Amniotic epithelial cell (primary cell): Measurements from ENCODE around the gene SGPL1.

Experiments
- DNase-seq: peaks from one replicate; pipeline ENCODE4 v3.0.0-alpha.2; 2010; ENCODE audit warnings: low read depth

The SGPL1 gene

DNA sequence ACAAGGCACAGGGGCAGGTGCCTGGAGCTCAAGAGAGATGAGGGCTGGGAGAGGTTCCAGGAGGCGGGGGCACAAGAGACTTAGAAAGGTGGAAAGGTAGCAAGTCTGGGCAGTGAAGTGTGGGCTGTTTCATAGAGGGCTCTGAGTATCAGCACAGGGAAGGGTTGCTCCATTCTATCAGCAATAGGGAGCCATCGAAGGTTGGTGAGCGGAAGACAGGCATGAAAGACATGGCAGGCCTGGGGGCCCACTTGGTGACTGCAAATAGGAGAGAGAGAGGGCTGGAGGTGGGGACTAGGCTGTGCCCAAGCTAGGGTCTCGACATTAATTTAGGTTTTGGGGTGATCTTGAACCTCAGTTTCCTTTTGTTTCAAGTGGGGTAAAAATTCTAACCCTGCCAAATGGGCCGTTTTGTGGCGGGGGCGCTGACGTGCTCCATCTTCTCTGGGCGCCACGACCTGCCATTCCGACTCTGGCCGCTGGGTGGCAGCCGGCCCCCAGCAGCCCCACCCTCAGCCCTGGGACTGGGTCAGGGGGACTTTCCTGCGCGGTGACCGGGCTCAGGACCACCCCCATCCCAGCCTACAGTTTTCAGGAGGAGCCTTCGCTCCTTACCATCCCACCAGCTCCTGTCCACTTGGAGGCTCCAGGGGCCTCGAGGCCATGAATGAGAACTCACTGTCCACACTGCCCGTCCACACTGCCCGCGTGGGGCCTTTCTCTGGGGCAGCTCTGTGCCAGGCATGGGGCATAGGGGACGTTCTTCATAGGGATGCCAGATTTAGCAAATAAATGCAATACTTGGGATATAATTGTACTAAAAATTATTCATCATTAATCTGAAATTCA, 109.9 kb downstream of the SGPL1 start:
- DNase-seq, result no peak

GRCh38 chr10:70926226-70927000, 110.7 kb downstream of the SGPL1 start:
- DNase-seq, result no peak

DNA sequence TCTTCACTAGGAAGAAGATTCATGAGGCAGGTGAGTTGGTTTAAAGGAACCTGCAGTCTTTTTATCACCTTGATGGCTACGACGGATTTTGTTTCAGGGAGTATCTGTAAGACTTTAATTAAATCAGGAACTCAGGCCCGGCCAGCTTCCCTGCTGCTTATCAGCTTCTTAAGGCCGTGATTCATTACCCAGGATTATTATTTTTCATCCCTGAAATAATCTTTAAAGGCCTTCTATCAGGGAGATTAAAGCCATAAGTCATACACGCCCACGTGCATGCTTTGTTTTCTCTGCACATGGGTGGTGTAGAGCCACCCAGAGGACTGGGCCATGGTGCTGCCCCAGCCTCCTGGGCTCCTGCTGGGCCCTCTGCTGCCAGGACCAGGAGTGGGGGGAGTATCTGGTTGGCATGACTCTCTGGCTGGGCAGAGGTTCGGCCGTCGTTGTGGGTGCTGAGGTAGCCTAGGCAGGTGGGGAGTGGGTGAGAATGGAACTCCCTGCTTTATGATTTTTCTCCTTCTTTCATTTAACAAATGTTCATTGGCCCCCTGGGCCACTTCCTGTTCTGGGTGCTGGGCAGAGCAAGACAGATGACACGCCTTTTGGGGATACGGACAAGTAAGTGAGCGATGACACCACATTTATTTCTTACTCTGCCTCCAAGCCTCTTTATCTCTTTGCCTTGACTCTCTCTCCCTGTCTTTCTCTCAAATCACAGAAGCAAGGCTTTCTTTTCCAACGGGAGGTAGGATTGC, 111.6 kb downstream of the SGPL1 start:
- peak; percentile 89 for DNase-seq

DNA sequence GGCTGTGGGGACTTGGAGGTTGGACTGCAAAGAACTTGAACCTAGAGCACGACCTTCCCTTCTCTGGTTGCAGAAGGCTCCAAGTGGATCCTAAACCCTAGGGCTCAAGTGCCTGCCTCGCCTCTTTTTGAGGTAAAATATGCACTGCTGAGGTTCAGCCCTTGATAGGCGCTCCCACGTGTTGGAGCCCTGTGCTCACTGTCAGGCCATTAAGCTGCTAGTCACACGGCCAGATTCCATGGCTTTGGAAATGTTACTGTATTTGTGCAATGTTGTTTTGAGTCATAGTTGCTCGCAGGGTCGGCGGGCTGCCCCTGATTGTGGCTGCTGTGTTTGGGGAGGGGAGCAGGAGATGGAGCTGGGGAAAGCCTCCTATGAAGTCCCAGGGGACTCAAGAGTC, 112.4 kb downstream of the SGPL1 start:
- DNase-seq, result peak; percentile 31

DNA sequence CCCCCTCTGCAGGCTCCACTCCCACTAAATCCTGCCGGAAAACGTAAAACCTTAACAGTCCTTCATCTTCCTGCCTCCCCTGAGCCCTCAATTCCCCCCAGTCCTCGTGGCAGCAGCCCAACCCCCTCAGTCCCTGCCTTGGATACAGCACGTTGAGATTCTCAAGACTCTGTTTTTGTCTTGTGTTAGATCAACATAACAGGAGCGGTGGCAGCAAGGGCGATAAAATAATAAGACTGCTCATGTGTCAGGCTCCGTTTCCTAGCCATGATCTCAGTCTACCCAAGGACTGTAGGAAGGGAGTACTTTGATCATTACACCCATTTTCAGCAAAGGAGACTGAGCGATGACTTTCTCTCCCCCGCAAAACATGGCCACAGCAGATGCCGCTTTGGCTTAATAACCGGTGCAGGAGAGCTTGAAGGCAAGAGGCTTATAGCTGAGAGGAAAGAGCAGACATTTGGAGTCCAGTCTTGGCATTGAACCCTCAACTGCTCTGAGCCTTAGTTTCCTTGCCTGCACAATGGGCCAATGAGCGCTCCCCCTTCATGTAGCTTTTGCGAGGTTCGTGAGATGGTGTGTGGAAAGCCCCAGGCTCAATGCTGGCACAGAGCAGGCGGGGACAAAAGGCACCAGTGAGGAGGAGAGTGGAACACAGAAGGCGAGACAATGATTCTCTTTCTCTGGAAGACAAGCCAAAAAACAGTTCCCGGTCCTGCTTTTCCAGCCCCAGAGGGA, 114.7 kb downstream of the SGPL1 start:
- no peak for DNase-seq
